Skin epidermis (tissue), 12 donors: ENCODE data around the gene ERMN.
A peak's percentile ranks its signal among the peaks of the same experiment; 100 is the strongest.
"Not testable (repeated sequence)": the region's sequence is repeated elsewhere in the genome, so short reads cannot be mapped to it uniquely, and the experiment has no call there.

Experiments used
- H3K27ac ChIP-seq, 21 experiments: fragments of 200-600 bp; sonication (generic) in 11 of 21; one replicate each; pipeline ENCODE4 v1.5.0; 2020; ENCODE audit warnings: mild to moderate bottlenecking in 3 of 21, inconsistent platforms in 2 of 21, moderate library complexity in 2 of 21
- H3K4me3 ChIP-seq, 7 experiments: fragments of 200-600 bp; sonication (generic) in 2 of 7; one replicate each; pipeline ENCODE4 v1.5.0; 2020; ENCODE audit warnings: inconsistent platforms in 2 of 7, mild to moderate bottlenecking in 2 of 7, moderate library complexity in 1 of 7

Gene ERMN, protein sequence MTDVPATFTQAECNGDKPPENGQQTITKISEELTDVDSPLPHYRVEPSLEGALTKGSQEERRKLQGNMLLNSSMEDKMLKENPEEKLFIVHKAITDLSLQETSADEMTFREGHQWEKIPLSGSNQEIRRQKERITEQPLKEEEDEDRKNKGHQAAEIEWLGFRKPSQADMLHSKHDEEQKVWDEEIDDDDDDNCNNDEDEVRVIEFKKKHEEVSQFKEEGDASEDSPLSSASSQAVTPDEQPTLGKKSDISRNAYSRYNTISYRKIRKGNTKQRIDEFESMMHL

DNA sequence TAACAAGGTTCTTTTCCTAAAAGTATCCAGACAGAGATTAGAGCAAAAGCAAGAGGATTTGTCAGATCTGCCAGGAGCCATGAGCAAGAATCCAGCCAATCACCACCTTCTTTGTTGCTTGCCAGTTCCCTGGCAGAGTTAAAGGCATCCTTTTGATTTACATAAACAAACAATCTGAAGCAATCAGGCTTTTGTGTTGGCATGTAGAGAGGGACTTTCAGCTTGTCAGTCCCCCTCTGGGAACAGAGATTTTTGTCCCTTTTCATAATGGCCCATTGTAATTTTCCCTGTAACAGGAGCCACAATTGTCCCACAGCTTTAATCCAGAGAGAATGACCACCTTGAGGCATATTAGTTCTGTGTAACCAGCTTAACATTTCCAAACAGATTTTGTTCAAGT lies at the start of gene ERMN:
Gene ERMN (minus strand): TSS at position 39 of the 400 bp plus-strand sequence. CDS start 182 bp downstream, outside the sequence.
- Histone ChIP-seq H3K4me3 (no peak within 1 kb of the TSS), H3K27ac (no peak within 1 kb of the TSS)

DNA sequence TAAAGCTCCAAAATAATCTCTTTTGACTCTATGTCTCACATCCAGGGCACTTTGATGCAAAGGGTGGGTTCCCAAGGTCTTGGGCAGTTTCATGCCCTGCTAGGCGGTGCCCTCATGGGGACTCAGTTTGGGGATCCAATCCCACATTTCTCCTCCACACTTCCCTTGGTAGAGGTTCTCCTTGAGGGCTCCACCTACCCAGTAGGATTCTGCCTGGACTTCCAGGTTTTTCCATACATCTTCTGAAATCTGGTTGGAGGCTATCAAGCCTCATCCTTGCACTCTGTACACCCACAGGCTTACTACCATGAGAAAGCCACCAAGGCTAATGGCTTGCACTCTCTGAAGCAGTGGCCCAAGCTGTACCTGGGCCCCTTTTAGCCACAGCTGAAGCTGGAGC lies 49.8 kb upstream of the ERMN start:
- H3K27ac ChIP-seq: no peak overlapping the region
- no peak overlapping the region for H3K4me3 ChIP-seq

DNA sequence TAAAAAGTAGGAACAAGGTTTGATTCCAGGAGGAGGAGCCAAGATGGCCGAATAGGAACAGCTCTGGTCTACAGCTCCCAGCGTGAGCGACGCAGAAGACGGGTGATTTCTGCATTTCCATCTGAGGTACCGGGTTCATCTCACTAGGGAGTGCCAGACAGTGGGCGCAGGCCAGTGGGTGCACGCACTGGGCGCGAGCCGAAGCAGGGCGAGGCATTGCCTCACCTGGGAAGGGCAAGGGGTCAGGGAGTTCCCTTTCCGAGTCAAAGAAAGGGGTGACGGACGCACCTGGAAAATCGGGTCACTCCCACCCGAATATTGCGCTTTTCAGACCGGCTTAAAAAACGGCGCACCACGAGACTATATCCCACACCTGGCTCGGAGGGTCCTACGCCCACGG lies 42.9 kb upstream of the ERMN start:
- peak overlapping the region in 1 of 7 experiments; percentile 18 for H3K4me3 ChIP-seq
- H3K27ac ChIP-seq: not testable (repeated sequence)

DNA sequence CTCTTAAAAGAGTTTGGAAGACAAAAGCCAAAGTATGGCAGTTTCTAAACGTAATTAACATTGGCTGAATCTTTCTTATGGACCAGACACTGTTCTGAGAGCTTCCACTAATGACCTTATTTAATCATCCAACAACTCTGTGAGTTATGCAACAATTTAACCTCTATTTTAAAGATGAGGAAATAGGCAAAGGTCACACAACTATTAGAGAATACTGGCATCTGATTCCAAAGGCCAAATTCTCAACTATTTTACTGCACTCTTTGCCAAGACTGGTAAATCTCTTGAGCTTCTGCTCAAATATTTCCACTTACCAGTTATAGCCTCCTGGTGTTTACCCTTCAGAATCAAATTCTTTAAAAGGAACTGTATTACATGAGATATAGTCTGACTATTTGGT lies 42.1 kb upstream of the ERMN start:
- Histone ChIP-seq H3K27ac (no peak overlapping the region), H3K4me3 (no peak overlapping the region)

DNA sequence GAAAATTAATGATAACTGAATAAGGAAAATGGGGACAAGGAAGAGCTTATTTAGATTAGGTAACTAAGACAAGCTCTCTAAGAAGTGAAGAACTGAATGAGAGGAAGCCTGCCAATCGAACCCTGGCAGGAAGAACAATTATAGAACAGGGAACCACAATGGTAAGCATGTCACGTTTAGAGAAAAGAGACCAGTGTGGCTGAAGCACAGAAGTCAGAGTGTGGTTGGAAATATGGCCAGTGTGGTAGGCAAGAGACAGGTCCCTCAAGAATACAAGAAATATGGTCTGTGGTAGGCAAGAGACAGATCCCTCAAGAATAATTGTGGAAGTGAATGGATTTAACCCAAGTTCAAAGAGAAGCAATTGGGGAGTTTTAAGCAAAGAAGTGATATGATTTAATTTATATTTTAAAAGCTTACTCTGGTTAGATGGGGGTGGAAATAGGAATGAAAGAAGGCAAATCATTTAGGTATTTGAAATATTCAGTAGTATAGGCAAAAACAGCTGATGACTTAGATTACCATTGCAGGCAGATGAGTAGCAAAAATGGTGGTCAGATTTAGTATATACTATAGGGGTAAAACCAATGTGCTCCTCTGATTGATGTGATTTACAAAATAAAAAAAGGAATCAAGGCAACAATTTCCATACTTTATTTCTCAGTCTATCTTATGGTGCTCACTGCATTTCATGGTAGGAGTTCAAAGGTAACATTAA lies 38.8 kb upstream of the ERMN start:
- Histone ChIP-seq H3K27ac (no peak overlapping the region), H3K4me3 (no peak overlapping the region)

DNA sequence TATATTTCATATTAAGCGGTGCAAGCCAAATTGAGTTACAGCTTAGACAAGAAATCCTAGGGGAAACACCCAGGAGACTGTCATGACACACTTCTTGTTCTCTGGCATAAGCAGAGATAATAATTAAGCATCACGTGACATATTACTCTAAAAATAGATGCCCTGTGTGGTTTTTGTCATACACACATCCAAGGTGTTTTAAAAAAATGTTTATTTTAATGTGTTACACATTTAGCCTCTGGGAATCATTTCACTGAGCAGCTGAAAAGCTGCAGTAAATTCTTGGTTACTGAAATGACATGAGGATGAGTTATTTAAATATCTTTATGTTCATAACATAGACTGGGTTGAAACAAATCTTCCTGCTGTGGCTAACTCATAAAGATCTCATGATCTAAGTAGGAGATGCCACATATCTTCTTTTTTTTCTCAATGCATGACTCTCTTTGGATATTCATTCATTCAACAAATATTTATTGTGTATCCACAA lies 38.0 kb upstream of the ERMN start:
- no peak overlapping the region for H3K4me3 ChIP-seq
- no peak overlapping the region for H3K27ac ChIP-seq

DNA sequence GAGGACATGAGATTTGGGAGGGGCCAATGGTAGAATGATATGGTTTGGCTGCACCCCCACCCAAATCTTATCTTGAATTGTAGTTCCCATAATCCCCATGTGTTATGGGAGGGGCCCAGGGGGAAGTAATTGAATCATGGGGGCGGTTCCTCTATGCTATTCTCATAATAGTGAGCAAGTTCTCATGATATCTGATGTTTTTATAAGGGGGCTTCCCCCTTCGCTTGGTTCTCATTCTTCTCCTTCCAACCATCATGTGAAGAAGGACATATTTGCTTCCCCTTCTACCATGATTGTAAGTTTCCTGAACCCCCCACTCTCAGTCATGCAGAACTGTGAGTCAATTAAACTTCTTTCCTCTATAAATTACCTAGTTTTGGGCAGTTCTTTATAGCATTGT lies 37.0 kb upstream of the ERMN start:
- Histone ChIP-seq H3K4me3 (no peak overlapping the region), H3K27ac (no peak overlapping the region)

DNA sequence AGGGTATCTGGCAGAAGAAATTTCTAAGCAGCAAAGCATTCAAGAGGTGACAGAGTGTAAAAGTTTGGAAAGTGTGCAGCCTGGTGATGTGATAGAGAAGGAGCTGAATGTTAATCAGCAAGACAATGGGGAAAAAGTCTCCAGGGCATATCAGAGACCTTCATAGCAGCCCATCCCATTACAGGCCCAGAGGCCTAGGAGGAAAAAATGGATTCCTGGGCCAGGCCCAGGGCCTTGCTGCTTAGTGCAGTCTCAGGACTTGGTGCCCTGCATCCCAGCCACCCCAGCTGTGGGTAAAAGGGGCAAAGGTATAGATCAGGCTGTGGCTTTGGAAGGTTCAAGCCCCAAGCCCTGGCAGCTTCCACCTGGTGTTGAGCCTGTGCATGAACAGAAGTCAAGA lies 35.9 kb upstream of the ERMN start:
- no peak overlapping the region for H3K27ac ChIP-seq
- H3K4me3 ChIP-seq: no peak overlapping the region

DNA sequence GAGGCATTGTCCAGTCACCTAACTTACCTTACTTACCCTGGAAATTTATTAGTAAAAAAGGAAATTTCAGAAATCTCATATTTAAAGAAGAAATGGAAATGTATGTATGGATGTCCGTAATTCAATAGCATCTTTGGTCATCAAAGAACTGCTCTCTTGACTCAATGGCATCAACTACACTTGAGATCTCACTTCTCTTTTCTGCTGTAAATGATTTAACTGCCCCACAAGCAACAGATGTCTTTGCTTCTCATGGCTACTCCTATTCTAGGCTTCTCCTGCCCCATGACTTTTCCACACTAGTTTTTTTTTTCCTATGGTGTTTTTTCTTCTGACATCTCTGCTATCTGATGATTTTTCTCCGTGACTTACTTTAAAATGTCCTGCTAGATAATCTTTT lies 34.0 kb upstream of the ERMN start:
- no peak overlapping the region for H3K4me3 ChIP-seq

DNA sequence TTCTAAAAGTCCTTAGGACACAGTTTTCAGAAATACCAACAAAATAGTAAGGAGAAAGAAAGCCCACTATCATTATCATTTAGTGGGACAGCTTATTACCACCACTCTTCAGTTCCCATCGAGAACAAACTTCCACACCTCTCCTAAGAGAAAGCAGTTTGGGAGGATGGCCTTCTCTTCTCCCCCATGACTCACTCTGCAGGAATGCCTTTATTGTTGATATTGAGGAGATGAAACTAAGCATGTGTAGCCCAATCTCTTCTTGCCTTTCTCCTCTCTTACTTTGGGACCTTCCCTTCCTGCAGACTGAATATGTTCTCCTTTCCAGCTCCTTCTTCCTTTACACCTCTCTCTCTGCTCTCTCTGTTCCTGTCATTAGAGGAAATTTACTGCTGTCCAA lies 30.0 kb upstream of the ERMN start:
- no peak overlapping the region for H3K4me3 ChIP-seq

More for the DNA sequence above, 34.0 kb upstream of the ERMN start:
- no peak overlapping the region for H3K27ac ChIP-seq

DNA sequence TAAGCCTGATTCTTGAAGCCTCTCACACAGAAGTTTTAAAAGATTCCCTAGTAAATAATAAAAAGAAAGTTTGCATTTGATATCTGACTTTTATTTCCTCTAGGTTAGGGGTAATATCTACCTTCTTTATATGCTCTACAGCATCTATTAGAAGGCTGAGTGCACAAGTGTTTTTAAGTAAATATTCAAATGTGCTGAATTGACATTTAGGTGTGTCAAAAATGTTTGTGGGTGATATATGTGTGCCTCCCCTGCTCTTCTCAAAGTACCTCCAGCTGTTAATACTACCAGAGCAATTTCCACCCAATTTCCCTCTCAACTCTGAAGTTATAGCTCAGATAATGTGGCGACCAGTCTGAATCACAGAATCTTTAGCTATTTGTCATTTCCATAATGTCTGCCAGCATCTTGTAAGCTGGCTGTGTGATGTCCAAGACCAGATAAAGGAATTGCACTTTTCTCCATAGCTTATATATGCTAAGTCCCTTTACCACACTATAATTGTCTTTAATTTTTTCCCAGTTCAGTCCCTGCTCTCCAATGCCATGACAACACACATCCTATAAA lies 24.4 kb upstream of the ERMN start:
- no peak overlapping the region for H3K27ac ChIP-seq
- H3K4me3 ChIP-seq: no peak overlapping the region

More for the DNA sequence above, 30.0 kb upstream of the ERMN start:
- H3K27ac ChIP-seq: no peak overlapping the region

DNA sequence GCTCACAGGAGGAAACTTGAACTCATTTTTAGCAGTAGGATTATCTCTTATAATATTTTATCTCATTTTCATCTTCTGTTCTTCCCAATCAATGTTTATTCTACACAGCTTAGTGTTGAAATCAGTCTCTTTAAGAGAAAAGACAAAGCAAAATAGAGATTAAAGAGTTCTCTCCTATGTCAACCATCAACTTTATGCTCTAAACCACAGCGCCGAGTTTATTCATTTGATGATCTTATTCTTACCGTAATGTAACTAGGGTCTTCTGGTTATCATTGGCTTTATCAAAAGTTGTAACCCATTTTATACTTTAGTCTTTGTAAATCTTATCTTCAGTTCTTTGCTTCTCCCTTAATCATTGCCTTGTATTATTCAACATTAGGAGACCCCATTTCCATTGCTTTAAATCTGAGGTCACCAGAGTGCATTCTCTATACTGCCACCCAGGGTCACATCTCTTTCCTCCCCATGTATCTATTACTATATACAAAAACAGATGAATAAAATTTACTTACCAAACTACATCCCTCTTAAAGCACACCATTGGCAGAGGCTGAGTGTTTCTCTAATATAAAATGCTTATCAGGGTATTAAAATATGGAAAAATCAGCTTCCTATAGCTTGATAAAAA lies 22.8 kb upstream of the ERMN start:
- H3K4me3 ChIP-seq: no peak overlapping the region
- no peak overlapping the region for H3K27ac ChIP-seq

DNA sequence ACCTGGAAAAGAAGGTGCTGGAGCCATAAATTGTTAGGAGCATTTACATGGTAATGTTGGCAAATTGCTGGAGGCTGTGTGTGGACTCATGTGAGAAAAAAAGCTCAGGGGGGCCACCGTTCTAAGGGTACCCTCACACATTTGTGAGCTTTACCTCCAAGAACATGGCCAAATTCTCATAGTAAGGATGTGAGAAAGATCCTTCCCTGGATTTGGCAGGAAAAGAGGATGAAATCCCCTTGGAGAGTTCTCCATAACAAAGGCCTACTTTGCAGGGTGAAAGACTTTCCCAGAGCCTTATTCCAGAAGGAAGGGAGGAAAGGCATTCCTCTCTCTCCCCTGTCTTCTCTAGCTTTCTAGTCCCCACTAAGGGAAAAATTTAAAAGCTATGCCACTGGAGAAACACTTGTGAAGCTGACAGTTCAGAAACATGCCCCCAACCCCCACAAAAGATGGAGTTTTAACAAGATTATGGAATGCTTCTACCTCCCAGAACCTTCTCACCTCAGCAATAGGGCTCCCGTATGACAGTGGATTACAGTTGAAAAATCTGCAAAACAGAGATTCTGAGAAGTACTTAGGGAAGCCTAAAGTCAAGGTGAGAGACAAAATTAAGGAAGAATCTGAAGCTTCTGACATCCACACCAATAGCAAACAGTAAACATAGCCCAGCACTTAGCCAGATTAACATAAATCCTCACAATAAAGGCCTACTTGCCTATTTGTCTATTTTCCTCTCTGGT lies 20.2 kb upstream of the ERMN start:
- H3K4me3 ChIP-seq: no peak overlapping the region
- no peak overlapping the region for H3K27ac ChIP-seq

DNA sequence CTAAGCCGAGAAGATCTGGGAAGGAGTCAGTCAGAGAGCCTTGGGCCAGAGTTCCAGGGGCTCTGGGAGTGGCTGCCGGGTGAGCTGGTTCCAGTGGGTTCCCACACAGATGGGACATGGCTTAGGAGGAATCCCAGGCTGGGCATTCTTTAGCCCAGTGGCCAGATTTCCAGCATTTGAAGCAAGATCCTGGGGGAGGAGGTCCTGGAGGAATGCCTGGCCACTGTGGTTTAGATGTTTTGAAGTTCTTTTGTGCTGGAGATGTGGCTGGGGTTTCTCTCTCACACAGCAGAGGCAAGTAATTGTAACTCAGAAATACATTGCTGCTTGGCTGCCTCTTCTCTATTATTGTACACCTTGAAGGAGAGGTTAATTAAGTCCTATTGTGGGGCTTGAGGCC lies 15.8 kb upstream of the ERMN start:
- not testable (repeated sequence) for H3K4me3 ChIP-seq, H3K27ac ChIP-seq

DNA sequence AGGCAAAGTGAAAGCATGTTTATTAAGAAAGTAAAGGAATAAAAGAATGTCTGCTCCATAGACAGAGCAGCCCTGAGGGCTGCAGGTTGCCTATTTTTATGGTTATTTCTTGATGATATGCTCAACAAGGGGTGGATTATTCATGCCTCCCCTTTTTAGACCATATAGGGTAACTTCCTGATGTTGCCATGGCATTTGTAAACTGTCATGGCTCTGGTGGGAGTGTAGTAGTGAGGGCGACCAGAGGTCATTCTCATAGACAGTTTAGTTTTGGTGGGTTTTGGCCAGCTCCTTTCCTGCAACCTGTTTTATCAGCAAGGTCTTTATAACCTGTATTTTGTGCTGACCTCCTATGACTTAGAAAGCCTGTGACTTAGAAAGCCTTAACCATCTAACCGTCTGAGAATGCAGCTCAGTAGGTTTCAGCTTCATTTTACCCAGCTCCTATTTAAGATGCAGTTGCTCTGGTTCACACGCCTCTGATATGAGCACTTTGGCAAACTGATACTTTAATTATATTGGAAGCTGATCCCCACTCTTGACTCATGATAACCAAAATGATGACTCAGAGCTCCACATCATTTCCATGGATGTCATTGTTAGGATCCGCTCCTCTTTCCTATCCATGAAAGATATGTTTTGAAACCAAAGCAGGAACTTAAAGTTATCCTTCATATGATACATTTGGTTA lies 14.5 kb upstream of the ERMN start:
- Histone ChIP-seq H3K27ac (no peak overlapping the region), H3K4me3 (no peak overlapping the region)

DNA sequence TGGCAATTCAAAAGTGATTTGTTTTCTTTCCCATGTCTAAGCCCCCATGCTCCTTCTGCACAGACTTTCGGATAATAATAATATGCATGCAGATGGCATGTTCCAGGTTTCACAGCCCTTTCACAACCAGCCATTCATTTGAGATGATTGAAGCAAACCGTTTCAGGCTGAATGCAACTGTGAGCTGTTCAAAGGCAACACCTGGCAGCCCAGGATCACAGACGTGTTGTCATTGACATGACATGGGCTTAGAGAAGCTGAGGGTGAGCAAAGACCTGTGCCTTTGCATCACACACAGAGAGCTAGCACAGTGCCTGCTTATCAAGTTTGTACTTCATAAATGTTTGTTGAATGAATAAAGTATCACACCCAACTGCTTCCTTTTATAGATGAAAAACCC lies 12.4 kb upstream of the ERMN start:
- Histone ChIP-seq H3K4me3 (no peak overlapping the region), H3K27ac (no peak overlapping the region)

DNA sequence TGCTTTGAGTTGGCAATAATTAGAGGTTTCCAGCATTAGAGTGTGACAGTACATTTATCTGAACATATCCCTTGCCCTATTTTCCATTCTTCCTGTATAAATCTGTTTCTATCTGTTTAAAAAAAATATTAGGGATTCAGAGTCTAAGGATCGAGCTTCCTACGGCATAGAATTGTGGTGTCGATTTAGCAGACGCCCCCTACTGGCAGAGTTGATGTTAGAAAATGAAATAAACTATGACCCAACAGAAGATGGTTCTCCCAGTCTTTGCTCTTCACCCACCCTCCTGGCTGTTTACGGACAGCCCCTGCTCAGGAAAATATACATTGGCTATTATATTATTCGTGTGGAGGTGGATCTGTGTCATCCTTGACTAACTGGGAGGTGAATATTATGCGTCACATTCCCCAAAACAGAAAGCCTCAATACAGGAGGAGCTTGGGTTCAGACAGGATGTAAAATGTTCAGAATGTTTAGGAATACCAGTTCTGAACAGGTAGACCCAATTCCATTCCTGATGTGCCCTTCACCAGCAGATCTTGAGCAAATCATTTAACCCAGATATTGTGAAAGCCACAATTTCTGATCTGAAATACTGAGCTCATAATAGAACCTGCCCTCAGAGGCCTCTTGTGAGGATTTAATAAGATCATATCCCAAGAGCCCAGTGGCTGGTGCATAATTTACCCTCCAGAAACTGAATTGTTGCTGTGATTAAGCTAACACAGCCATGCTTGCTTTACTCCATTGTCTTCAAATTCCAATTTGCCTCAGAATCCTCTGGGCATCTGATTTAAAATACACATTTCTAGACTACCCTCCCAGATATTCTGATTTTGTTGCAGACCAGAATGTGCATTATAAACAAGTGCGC lies 10.8 kb upstream of the ERMN start:
- no peak overlapping the region for H3K27ac ChIP-seq
- no peak overlapping the region for H3K4me3 ChIP-seq

DNA sequence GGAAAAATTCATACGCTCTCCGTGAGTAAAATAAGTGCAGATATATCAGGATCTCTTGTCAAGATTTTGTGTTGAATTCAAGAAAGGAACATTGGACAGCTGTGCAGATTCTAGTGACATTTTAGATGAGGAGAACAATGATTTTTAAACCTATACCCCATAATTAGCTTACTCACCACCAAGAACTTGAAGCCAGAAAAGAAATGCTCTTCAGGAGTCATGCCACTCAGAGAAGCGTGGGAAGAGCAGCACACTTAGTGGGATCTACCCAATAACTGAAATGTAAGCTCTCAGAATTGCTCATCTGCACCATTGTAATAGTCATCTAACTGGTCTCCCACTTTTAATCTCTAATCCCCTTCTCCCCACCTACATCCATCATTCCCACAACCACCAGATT lies 9.2 kb upstream of the ERMN start:
- Histone ChIP-seq H3K27ac (no peak overlapping the region), H3K4me3 (no peak overlapping the region)
